Stimulated activated CD8-positive, alpha-beta memory T cell treated with anti-CD3 and anti-CD28 coated beads, Interleukin-2, amount 100 ng/mL, for 48 hours (primary cell): ENCODE results near the gene HNRNPK.
A peak's percentile ranks its signal among the peaks of the same experiment; 100 is the strongest.

Experiments
- DNase-seq, 2 donors: peaks; one replicate each; pipeline ENCODE4 v3.0.0-alpha.2; 2020; ENCODE audit warnings: low read depth in 2 of 2

Gene HNRNPK

GRCh38 chr9:83979812-83980394 is at the start of gene HNRNPK:
HNRNPK (minus strand) TSS chr9:83980215; CDS start chr9:83978252, 1,963 bp downstream.
- peak; percentile 99 for DNase-seq

DNA sequence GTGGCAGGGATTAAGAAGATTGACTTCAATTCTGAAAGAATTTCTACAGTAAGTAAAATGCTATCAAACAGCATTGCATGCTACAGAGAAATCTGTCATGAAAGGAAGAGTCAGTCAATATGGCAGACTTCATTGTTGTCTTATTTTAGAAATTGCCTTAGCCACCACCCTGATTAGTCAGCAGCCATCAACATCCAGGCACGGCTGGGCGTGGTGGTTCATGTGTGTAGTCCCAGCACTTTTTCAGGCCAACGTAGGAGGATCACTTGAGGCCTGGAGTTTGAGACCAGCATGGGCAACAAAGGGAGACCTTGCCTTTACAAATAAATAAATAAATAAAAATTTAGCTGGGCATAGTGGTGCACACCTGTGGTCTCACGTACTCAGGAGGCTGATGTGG is 47.2 kb upstream of the HNRNPK start:
- DNase-seq: no peak

- DNase-seq: no peak
Measured at GRCh38 chr9:84024041-84024575, 44.1 kb upstream of the HNRNPK start.

DNA sequence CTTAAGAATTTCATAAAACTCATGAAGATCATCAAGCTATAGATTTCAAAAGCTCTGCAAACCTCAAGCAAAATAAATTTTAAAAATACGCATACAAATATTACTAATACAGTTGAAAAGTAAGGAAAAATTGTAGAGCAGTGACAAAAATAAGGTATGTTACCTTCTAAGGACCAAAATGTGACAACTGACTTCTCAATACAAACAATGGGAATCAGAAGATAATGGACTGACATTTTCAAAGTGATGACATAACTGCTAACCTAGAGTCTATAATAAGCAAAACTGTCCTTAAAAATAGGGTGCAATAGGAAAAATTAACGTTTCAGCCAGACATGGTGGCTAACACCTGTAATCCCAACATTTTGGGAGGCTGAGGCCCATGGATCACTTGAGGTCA is 27.6 kb upstream of the HNRNPK start:
- no peak for DNase-seq

- no peak for DNase-seq
Measured at GRCh38 chr9:84003246-84003645, 23.2 kb upstream of the HNRNPK start.

DNA sequence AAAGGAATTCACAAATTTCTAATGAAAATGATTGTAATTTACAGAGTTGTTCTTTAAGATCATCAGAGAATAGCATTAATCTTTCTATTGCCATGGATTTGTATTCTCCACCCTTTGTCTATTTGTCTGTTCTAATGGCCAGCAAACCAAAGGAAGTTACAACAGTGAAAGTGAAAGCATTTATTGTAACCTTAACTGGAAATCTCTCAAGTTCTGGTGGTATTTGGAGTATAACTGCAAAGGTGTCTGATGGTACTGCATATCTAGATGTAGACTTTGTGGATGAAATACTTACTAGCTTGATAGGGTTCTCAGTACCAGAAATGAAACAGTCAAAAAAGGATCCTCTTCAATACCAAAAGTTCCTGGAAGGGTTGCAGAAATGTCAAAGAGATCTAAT is 22.3 kb upstream of the HNRNPK start:
- no peak for DNase-seq

- no peak for DNase-seq
Measured at GRCh38 chr9:84001621-84002020, 21.6 kb upstream of the HNRNPK start.

DNA sequence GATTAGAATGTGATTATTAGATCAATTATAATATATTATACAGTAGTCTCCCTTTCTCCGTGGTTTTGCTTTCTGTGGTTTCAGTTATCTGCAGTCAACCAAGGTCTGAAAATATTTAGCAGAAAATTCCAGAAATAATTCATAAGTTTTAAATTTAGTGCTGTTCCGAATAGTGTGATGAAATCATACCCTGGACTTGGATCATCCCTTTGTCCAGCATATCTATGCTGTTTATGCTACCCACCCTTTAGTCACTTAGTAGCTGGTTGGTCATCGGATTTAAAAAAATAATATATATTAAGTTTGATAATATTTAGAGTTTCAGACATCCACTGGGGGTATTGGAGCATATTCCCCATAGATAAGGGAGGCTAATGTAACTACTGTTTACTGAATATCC is 20.2 kb upstream of the HNRNPK start:
- no peak for DNase-seq

DNA sequence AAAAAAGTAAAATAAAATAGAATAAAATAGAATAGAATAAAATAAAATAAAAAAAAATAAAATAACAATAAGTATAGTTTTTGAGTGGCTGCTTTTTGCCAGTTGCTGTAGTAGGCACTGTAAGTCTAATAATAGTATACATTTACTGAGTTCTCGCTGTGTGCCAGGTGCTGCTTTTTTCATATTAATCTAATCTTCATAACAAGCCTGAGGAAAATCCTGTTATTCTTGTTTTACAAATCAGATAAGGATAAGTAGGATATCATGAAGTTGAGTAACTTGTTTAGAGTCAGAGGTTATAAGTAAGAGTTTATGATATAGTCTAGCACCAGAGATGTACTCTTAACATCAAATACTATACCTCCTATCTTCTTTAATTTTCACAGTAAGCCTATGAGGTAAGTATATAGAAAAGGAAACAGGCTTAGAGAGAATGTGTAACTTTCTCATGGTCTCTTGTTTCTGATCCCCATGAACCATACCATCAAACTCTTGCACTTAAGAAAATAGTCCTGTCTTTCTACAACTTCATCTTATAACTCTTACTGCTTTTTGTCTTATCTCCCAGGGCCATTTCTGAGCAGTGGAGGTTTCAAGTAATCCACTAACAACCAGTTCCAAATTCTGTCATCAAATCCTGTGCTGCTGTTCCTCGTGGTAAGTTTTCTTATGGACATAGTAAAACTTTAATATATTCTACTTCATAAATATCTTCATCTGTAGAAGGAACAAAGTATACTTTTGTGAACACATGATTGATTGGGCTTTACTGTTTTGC is 19.3 kb upstream of the HNRNPK start:
- no peak for DNase-seq

DNA sequence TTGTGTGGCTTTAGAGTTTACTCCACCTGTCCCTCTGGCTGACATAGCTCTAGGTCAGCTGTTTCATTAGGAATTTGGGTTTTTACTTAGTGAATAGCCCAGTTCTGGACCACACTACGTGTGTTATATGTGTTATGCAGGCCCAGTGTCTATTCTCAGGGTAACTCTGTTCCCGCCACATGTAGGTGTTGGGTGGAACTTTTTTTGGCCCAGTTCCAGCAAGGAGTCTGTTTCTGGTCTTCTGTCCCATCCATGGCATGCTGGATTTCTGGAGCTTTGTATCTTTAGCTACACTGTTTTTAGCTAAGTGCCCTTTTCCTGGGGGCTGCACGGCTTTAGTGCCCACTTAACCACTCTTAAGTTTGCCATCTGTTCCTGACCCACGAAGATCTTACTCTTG is 16.1 kb upstream of the HNRNPK start:
- DNase-seq: no peak

- no peak for DNase-seq
Measured at GRCh38 chr9:83992901-83993300, 12.9 kb upstream of the HNRNPK start.

DNA sequence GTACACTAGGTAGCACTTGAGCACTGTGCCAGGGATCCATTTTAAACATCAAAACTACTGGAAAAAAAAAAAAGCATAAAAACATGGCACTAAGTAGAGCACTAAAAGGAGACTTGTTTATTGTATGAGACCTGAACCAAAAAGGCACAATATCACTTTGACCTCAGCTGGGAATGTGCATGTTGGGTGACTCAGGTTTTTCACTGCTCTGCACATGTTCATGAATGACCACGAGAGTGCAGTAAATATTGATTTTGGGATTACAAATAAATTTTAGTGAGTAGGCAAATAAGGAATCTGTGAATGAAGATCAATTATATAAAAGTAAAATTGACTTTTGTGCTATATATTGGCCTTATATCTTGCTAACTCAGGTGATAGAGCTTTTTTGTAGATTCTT is 12.4 kb upstream of the HNRNPK start:
- DNase-seq: no peak

DNA sequence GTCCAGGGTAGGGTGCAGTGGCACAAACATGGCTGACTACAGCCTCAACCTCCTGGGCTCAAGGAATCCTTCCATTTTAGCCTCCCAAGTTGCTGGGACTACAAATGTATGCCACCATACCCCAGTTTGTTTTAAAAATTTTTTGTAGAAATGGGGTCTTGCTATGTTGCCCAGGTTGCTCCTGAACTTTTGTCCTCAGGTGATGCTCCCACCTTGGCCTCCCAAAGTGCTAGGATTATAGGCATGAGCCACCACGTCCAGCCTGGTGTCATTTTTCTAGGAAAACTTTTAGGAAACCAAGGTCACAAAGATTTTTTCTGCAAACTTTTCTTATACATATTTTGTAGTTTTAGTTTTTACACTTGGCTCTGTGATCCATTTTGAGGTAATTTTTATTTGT is 11.3 kb upstream of the HNRNPK start:
- no peak for DNase-seq

- DNase-seq: no peak
Measured at GRCh38 chr9:83988411-83988810, 8.4 kb upstream of the HNRNPK start.

GRCh38 chr9:83987402-83987791 is 7.4 kb upstream of the HNRNPK start:
- no peak for DNase-seq

DNA sequence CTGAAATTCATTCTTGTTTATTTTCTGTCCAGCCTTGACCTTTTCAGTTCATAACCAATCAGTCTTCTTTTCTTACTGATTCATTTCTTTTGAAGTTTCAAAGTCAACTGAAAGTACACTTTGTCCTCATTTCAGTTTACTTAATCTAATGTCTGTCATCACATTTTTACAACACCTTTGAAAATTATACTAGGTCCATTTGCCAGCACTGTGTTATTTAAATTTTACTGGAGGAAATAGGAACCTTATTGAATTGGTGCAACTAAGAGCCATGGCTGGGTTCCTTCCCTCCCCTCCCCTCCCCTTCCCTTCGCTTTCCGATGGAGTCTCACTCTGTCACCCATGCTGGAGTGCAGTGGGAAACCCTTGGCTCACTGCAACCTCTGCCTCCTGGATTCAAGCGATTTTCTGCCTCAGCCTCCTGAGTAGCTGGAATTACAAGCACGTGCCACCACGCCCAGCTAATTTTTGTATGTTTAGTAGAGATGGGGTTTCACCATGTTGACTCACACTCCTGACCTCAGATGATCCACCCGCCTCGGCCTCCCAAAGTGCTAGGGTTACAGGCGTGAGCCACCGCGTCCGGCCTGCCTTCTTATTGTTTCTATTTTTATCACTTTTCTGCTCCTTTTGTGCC is 6.9 kb upstream of the HNRNPK start:
- no peak for DNase-seq

DNA sequence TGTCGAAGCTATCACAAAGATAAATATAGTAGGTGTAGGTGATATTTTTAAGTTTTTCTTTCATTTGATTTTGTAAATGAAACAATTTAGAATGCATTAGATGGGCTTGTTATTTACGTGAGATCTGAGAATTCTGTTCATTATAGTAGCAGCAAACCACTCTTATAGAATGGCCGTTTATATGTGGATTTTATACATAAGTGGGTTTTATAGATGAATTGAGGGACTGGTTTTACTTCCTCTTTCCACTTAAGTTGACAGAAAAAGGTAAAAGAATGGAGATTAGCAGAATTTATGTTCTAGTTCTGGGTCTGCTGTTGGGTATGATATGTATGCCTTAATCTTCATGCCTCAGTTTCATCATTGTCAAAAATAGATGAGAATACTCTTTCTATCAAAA is 6.2 kb upstream of the HNRNPK start:
- DNase-seq: no peak

GRCh38 chr9:83981126-83981871 is 1.3 kb upstream of the HNRNPK start:
- DNase-seq: no peak

- peak; percentile 99 for DNase-seq
Measured at GRCh38 chr9:83980395-83981125, 545 bp upstream of the HNRNPK start, which contains the start of gene RMI1. RMI1 (plus strand) TSS chr9:83980805; CDS start chr9:84000987, 20,182 bp downstream.

- DNase-seq: peak; percentile 80 to 83
Measured at GRCh38 chr9:83978992-83979811, 813 bp downstream of the HNRNPK start.
